Measurements from ENCODE around the gene SLC4A1AP.

DNA sequence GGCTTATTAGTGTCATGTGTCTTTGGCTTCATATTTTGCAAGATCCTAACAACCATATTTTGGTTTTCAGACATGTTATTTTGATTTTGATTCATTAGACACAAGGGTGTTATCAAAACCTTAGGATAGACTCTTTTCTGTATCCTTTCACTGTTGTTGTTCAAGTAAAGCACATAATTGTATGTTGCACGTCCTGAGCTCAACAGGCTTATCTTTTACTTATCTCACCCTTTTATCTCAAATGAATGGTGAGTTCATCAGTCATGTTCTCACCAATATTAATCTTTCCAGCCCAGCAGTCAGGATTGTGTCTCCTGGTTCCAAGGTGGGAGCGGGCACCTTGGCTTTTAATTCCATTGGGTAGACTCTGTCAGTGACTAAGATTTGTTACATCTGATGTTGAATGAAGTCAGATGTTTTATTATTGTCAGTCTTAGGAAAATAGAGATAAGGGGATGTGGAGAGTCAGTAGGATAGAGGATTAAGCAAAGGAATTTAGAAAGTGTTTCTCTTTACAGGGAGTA lies 22.9 kb upstream of the SLC4A1AP start:
- TF ChIP-seq, protein P1, sequence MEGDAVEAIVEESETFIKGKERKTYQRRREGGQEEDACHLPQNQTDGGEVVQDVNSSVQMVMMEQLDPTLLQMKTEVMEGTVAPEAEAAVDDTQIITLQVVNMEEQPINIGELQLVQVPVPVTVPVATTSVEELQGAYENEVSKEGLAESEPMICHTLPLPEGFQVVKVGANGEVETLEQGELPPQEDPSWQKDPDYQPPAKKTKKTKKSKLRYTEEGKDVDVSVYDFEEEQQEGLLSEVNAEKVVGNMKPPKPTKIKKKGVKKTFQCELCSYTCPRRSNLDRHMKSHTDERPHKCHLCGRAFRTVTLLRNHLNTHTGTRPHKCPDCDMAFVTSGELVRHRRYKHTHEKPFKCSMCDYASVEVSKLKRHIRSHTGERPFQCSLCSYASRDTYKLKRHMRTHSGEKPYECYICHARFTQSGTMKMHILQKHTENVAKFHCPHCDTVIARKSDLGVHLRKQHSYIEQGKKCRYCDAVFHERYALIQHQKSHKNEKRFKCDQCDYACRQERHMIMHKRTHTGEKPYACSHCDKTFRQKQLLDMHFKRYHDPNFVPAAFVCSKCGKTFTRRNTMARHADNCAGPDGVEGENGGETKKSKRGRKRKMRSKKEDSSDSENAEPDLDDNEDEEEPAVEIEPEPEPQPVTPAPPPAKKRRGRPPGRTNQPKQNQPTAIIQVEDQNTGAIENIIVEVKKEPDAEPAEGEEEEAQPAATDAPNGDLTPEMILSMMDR (IDR thresholded peaks at IDR 0.05; ENCODE audit: low read depth, low read length) = no peak
- TF ChIP-seq EZH2phosphoT487 (IDR thresholded peaks at IDR 0.05; ENCODE audit: low read depth) = no peak
